ENCODE measurements around the gene HLA-G. TPM values are rescaled to one million over a fixed set of nuclear protein-coding genes. Genes with fewer than 3 reads are reported as not detected.
"Not testable (repeated sequence)": the region's sequence is repeated elsewhere in the genome, so short reads cannot be mapped to it uniquely, and the experiment has no call there.

The HLA-G gene
- total RNA-seq, 2 donors from 2014 or later = 16.7 TPM; not detected in 1

- ATAC-seq = no peak
- DNase-seq = no peak
- intact Hi-C loops (cut with DNase I, micrococcal nuclease) = loop anchor here in 1 of 2 donors (10.0 kb wide), 1 partner anchor 152 kb away; no protein-coding TSS in a partner anchor
These were observed 25.6 kb downstream of the HLA-G start for GRCh38 chr6:29853245-29853644.

- intact Hi-C loops (cut with DNase I, micrococcal nuclease) = loop anchor here in 1 of 2 donors (10.0 kb wide), 1 partner anchor 147 kb away; no protein-coding TSS in a partner anchor
- no peak for ATAC-seq
- DNase-seq = no peak
These were observed 30.4 kb downstream of the HLA-G start for GRCh38 chr6:29858006-29858405.

- ATAC-seq = no peak
- DNase-seq = no peak
- intact Hi-C loops (cut with DNase I, micrococcal nuclease) = no loop called here
These were observed 34.1 kb downstream of the HLA-G start for GRCh38 chr6:29861521-29862255.

- intact Hi-C loops (cut with DNase I, micrococcal nuclease) = no loop called here
- DNase-seq = no peak
- ATAC-seq = no peak
These were observed 36.6 kb downstream of the HLA-G start for GRCh38 chr6:29864037-29864810.

- no peak for ATAC-seq
- DNase-seq = no peak
- intact Hi-C loops (cut with DNase I, micrococcal nuclease) = no loop called here
These were observed 38.0 kb downstream of the HLA-G start for GRCh38 chr6:29865631-29866030.

- intact Hi-C loops (cut with DNase I, micrococcal nuclease) = no loop called here
- no peak for DNase-seq
- no peak for ATAC-seq
These were observed 42.5 kb downstream of the HLA-G start for GRCh38 chr6:29870104-29870503.

GRCh38 chr6:29872791-29873190, 45.2 kb downstream of the HLA-G start:
- no peak for ATAC-seq
- intact Hi-C loops (cut with DNase I, micrococcal nuclease) = no loop called here
- no peak for DNase-seq

- intact Hi-C loops (cut with DNase I, micrococcal nuclease) = no loop called here
- DNase-seq = no peak
- no peak for ATAC-seq
These were observed 47.6 kb downstream of the HLA-G start for GRCh38 chr6:29875257-29875656.

- intact Hi-C loops (cut with DNase I, micrococcal nuclease); DNase-seq; ATAC-seq: not testable (repeated sequence)
These were observed 48.1 kb downstream of the HLA-G start for GRCh38 chr6:29875734-29876133.

Other genes with a start within 250 kb of the HLA-G start
- gene OR2H2, start 242.7 kb upstream of the HLA-G start, total RNA-seq = not detected
- 10 to 100 TPM; 16.7 to 21.8 TPM for gene GABBR1, start 194.6 kb upstream of the HLA-G start, total RNA-seq
- not detected for gene MOG, start 170.7 kb upstream of the HLA-G start, total RNA-seq
- gene ZFP57, start 146.7 kb upstream of the HLA-G start, total RNA-seq = not detected
- 100 to 1,000 TPM; 184 to 188 TPM for gene HLA-F, start 104.4 kb upstream of the HLA-G start, total RNA-seq
- gene HLA-A, start 114.7 kb downstream of the HLA-G start, total RNA-seq = 1,000 to 10,000 TPM; 1,119 to 1,618 TPM
- 10 to 100 TPM; 25.6 to 26.2 TPM for gene POLR1H, start 233.4 kb downstream of the HLA-G start, total RNA-seq
- gene PPP1R11, start 239.4 kb downstream of the HLA-G start, total RNA-seq = 10 to 100 TPM; 89.5 to 92.9 TPM
- under 1 TPM in 1 of 2 donors, not detected in 1; 0.58 TPM for gene RNF39, start 247.9 kb downstream of the HLA-G start, total RNA-seq

Data from left colon (tissue), 2 donors.